Lung microvascular endothelial cell (primary cell): ENCODE measurements around the gene TLE4. TPM values are rescaled to one million over a fixed set of nuclear protein-coding genes. Genes with fewer than 3 reads are reported as not detected.
"Not testable (repeated sequence)": the region's sequence is repeated elsewhere in the genome, so short reads cannot be mapped to it uniquely, and the experiment has no call there.

ENCODE experiments used
- DNase-seq, 2 donors: peaks; one replicate each; pipeline versions ENCODE4 v3.0.0 to v3.0.0-alpha.2; 2010; ENCODE audit warnings: low read depth in 2 of 2
- total RNA-seq: library from RNA; depleted of rRNA; stranded (reverse); fragments of >200 nt; gene quantifications from 2 replicates; pipeline ENCODE4 v1.2.1, GENCODE V29; 2014

TLE4 gene
- total RNA-seq, 1 donor from 2014 or later, result 16.9 TPM

DNA sequence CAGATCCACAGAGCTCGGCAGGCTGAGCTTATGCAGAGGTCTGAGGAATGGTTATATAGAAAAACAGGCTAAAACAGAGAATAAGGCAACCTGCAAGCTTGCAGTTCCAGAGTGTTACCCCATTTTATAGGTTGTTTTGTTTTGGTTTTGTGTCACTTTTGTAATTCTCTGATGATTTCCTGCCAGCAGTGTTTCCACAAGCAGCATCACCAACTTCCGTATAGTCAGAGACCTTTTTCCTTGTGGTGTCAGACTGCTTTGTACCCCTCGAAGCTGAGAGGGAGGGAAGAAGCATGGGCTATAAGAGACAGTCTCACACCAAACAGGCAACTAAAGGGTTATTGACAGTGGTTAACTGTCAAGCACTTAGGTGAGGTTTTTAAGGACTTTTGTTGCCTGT is 61.8 kb downstream of the TLE4 start:
- peak in 1 of 2 donors; percentile 3 for DNase-seq

DNA sequence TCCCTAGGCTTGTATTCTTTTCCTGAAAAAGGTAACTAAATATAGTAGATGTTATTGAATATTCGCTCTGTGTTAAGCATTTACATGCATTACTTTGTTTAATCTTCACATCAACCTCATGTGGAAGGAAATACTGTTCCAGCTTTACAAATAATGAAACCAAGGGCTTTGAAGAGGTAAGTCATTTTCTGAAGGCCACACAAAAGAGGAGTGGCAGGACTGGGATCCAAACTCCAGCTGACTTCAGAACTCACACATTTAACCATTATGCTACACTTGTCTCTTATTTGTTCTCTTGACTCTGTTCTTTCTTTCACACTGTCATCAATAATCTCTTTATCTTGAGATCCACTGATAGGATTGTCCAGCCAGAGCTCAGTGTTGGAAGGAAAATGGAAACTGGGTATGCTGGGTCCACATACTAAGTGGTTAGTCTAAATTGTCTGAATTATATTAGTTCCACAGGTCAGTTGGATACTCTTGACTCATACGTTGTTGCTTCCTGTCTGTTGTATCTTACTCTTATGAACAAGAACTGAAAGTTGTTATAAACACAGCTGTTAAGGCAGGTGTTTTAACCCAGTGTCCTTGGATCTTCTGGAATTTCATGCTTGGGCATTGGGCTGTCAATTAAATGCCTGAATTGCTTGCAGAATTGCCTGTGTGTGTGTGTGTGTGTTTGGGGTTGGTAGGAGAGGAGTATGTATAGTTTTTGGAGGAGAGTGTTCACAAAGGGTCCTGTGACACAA is 65.6 kb downstream of the TLE4 start:
- peak in 1 of 2 donors; percentile 81 for DNase-seq

DNA sequence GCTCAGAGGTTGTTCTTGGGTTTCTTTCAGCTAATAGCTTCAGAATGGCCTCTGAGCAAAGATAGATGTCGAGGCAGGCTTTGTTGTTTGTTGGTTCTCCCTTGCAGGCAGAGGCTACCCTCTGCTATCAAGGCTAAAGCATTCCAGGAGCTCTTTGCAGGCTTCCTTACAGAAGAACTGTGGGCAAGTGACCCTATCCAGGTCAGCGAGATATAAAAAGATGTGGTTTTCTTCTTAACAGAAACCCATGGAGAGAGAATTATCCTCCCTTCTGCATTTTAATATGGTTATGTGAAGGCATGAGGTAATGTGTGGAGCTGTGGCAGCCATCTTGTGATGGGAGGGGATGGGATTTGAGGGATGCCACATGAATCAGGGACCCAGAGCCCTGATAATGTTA is 67.0 kb downstream of the TLE4 start:
- DNase-seq, result no peak

DNA sequence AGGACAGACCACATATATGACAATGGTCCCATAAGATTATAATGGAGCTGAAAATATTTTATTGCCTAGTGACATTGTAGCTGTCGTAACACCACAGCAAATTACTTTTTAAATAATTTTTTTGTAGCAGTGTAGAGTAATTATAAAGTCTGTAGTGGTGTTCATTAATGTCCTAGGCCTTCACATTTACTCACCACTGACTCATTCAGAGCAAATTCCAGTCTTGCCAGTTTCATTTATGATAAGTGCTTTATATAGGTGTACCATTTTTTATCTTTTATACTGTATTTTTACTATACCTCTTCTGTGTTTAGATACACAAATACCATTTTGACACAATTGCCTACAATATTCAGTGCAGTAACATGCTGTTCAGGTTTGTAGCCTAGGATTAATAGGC is 67.6 kb downstream of the TLE4 start:
- DNase-seq, result no peak

DNA sequence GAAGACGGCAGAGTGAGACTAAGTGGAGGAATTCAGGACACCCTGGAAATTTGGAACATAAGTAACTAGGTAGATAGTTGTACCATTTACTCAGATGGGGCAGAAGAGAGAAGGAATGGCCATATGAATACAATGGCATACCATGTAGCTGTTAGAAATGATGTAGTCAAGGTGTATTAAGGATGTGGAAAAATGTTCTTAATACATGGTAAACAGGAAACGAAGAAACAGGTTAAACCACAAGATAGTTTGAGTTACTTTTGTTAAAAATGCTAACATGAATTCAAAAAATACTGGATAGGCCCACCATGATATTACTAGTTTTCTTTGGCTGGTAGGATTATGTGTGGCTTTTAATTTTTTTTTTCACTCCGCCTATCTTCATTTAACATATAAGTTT is 68.3 kb downstream of the TLE4 start:
- DNase-seq, result not testable (repeated sequence)

DNA sequence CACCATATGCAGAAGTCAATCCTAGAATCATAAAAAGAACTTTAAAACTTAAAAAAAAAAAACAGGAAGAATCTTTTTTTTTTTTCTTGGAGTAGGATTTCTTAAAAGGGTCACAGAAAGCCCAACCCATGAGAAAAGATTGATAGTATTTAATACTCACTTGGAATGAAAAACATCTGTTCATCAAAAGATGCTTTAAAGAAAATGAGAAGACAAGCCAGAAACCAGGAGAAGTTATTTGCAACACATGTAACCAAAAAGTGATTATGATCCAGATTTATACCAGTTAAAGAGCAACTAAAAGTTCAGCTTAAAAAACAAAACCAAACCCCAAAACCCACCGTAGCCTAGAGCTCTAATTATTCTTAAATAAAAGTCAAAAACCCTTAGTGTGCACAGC is 69.3 kb downstream of the TLE4 start:
- no peak for DNase-seq

DNA sequence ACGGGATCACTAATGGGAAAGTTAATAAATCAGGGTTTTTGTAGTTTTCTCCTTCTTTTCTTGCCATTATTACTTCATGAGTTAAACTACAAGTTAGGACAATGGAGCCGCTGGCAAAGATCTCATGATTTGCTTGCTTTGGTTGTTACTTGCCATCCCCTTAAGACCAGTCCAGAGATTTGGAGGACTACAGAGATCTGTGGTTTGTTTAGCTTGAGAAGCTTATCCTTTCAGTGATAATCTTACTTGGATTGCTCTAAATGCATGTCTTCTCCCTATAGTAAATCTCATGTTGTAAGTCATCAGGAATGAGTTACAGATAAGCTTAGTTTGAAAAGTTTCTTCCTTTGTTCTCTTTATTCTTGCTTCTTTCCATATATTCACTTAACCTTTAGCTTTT is 70.9 kb downstream of the TLE4 start:
- no peak for DNase-seq

DNA sequence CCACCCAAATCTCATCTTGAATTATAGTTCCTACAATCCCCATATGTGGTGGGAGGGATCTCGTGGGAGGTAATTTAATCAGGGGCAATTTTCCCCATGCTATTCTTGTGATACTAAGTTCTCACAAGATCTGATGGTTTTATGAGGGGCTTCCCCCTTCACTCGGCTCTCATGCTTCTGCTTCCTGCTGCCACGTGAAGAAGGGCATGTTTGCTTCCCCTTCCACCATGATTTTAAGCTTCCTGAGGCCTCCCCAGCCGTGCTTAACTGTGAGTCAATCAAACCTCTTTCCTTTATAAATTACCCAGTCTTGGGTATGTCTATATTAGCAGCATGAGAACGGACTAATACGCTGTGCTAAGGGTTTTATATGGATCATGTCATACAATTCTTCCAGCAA is 72.3 kb downstream of the TLE4 start:
- no peak for DNase-seq

DNA sequence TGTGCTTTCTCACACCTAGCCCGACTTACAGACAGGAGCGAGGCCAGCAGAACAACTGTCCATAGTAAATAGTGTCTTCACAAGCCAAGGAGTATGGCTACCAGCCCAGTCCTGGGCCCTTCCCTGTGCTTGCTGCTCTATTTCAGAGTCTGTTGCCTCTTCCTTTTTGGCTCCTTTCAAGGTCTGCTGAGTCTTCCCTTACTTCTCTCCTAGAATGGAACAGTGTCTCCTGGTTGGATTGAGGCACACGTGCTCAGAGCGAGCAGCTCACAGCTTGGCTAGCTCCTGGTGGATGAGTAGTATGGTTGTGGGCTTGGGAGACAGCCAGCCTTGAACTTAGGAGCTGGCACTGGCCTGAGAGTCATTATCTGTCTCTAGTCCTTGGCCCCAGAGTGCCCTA is 72.8 kb downstream of the TLE4 start:
- DNase-seq, result no peak

DNA sequence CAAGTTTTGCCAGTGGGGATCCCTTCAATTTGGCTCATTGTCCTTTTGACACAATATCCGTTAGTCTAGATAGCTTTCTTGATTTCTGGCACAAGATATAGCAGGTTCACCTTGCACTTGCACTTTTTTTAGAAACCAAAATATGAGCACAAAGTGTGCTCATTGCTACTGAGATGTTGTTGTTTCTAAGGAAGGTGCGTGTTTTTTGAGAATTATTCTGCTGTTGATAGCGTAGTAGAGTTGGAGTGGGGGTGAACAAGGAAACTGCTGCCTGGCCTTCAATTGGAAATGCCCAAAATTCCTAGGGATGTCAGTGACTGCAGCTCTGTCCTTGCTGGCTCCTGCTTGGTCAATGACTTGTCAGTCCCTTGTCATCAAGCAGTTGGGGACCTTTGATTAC is 73.3 kb downstream of the TLE4 start:
- DNase-seq, result no peak

DNA sequence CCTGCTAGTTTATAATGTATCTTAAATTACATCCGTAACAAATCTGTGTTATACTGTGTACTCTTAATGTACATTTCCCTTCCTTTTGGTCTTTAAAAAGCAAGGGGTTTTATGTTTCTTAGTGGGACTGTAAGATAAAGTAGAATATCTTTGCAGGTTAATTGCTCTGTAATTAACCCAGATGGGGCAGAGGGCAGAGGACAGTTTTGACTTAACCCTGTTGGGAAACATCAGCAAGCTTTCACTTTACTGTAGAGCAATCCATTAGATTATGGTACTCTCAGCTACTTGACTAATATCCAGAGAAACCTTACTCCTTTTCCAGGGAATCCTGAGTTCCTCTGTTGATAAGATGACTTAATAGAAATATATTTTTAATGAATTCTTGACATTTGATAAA is 74.3 kb downstream of the TLE4 start:
- DNase-seq, result no peak

DNA sequence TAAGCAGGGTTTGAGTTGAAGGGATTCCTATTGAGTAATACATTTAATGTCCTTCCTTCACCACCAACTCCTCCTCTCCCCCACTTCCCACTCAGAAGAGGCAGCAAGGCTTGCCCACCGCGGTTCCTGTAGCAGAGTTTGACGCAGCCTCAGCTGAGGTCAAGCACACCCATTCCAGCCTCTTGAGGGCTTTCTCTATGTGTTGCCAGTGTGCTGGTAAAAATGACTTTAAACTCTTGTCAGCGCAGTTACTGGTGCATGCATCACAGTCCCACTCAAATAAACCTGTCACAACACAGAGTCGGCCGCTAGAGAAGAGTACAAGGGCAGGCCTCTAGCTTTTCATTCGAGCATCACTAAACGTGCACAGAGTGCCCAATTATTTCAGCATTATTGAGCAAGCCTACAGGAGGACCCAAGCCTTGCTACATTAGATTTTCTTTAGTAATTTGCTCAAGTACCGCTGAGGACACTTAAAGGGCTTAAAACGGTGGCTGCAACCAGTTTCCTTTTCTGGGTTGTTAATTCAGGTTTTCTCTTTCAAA is 79.6 kb downstream of the TLE4 start:
- no peak for DNase-seq

DNA sequence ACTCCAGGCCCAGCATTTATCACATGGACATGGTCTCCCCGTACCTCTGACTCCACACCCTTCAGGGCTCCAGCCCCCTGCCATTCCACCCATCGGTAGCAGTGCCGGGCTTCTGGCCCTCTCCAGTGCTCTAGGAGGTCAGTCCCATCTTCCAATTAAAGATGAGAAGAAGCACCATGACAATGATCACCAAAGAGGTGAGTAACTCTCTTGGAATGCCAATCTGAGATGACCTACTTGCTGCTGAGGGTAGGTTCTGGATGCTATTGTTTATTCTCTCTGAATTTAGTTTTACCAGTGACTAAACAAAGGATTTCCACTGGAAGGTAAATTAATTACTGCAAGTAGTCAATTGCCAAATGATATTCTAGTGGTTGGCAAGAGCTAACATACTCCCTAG is 80.8 kb downstream of the TLE4 start:
- peak in 1 of 2 donors; percentile 19 for DNase-seq

DNA sequence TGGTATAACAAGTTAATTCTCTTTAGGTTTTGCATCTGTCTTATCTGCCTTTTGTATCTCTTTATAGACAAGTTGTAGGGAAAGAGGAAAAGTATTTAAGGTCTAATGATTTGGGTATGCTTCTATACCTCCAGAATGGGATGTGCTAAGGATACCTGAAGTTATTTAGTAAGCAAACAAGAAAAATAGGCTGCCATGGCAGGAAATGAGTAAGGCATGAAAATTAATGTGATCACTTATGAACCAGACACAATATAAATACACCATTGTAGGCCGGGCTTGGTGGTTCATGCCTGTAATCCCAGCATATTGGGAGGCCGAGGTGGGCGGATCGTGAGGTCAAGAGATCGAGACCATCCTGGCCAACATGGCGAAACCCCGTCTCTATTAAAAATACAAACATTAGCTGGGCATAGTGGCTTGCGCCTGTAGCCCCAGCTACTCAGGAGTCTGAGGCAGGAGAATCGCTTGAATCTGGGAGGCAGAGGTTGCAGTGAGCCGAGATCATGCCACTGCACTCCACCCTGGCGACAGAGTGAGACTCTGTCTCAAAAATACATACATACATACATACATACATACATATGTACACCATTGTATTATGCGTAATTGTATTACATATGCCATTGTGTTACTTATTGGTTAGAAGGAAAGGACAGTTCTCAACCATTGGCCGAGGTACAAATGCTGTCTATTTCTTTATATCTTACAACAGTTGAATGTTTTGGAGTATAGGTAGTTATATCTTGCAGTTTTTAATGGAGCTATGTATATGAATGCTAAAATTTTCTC is 83.0 kb downstream of the TLE4 start:
- DNase-seq, result not testable (repeated sequence)

DNA sequence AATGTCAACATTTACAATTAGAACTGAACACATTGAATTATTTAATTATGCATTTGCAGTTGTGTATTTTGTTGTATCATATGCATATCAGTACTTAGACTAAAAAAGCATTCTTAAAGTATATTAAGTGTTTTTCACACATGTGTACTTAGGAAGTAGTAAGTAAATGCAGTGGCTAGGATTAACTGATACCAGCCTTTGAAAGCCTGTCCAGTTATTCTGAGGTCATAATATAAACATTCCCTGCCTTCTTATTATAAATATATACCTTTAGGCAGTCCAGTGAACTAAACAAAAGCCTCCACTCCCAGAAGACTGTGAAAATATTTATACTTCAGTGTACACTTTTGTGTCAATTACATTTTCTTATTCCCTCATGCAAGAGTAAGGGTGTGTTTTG is 83.8 kb downstream of the TLE4 start:
- no peak for DNase-seq

DNA sequence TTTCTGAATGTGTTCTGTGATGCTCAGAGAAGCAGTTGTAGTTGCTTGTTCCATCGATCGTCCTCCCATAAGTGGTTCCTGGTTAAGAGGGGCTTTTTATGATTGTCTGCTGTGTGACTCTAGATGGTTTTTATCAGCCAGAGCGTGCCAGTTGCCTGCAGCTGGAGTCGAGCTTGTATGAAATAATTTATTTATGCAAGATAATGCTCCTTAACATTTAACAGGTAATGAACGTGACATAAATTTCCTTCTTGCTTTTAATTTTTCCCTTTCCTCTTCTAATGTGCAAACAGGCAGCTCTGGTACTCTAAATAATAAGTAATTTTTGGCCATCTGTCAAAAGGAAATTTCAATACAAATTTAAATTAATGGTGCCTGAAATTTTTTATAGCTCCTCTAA is 84.4 kb downstream of the TLE4 start:
- no peak for DNase-seq

DNA sequence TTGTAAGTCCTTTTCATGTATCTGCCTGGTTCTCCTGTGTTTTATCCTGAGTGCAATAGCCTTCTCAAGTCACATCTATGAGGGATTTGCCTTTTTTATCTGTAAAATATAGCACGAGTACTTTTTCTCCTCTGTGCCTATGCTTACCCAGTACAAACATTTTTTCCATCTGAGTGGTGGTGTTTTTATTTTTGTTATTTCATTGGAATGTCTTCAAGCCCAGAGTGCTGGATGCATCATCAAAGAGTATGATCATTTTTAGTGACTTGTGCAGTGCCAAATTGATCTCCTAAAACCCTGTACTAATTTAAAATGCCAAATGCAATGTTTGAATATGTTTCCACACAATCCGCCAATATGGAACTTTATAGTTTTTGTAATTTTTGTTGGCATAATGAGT is 86.1 kb downstream of the TLE4 start:
- no peak for DNase-seq

DNA sequence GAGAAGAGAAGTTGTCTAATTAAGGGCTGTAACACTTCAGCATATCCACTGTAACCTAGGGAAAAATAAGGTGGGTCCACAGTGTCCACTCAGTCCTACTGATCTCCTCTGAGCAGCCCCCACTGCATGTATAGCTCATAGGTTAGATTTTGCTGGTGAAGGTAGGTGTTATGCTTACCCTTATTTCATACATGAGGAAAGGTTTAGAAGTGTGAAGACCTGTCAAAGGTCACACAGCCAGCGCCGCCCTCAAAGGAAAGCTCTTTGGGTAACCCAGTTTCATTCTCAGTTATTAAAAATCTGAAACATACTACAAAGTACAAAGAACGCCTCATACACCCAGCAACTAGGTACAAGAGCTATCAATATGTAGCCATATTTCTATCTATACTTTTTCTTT is 87.2 kb downstream of the TLE4 start:
- no peak for DNase-seq

DNA sequence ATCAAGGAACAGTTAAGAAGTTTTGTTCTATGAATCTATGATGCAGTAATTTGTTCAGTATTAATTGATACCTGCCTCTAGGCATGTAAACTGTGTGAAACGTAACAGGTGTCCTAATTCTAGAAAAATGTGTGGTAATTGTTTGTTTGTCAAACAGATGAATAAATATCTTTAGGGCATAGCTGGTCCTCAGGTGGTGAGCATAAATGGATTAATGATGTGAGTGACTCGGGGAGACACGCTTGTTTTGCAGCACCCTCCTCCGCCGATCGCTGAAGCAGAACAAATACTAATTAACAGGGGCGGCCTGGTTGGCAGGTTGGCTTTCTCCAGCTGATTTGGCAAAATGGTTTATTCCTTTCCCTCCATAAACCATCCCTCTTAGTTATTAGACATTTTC is 88.8 kb downstream of the TLE4 start:
- no peak for DNase-seq

DNA sequence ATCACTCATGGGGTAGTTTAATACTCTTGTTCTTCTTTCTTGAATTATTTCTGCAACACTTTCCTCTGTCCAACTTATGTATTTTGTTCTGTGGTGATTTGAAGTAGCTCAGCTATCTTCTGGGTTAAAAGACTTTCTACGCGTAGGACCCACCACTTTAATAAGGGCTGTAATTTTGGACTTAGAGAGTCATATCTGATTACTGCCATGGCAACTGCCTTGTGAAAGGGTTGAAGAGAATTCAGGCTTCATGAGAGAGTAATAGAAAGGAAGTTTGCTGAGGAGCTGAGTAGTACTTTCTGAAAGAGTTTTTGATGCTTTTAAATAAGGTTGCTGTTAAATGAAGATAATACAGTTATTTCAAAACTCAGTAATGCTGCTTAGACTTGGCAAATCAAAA is 89.5 kb downstream of the TLE4 start:
- DNase-seq, result no peak

DNA sequence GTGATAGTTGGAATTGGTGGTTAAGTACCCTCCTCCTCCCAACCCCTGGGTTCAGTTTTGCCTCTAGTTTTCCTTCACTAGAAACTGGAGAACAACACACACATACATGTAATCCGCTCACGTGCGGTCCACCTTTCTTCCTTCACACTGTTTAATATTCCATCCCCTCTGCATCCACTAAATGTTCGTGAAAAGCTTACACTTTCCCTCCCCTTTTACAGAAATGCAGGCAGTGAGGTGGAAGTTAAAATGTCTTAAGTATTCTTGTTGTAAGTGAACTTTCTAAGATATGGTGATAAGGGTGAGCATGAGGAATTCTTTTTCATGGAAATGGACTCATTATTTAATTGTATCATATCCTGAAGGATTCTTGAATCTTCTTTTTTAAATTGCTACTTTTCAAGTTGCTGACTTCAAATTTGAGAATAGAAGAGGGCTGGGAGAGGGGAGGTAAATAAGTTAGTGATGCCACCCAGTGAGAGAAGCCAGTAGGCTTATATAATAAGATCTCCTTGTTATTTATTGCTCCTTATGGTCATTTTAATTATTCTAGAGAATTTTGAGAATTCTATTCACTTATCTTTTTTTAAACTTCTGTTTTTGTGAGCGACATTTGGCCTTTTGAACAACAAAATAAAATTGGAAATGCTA is 90.2 kb downstream of the TLE4 start:
- DNase-seq, result no peak

DNA sequence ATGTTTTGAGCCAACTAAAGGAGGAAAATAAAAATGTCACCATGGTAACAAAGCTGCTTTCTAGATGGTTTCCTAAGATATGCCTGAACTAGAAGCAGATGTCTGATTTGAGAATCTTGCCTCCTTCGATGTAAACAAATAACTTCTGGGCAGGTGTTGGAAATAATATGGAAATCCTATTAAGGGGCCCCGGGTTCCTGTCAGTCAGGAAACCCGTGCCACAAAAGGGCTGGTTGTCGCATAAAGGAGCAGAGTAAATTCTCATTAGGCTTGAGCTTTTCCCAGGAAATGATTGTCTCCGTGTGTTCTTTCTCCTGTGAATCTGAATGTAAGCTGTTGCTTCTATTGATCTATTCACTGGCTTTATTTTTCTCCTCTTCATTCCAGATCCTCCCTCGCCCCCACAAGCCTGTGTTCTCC is 90.8 kb downstream of the TLE4 start:
- DNase-seq, result peak; percentile 5 to 87
